HL-60 (cell line): ENCODE data around the gene TUB.

Experiments
- GABPA ChIP-seq: IDR thresholded peaks from 2 replicates; pipeline ENCODE4 v1.6.1; 2012; ENCODE audit warnings: low read depth
- POLR2AphosphoS5 ChIP-seq: IDR thresholded peaks from 2 replicates; pipeline ENCODE4 v1.6.1; 2012; ENCODE audit warnings: low read depth
- SPI1 ChIP-seq: IDR thresholded peaks from 2 replicates; pipeline ENCODE4 v1.6.1; 2012; ENCODE audit warnings: low read depth, mild to moderate bottlenecking, borderline replicate concordance
- TF ChIP-seq, protein P1 (sequence below): IDR thresholded peaks from one replicate; pipeline ENCODE4 v1.5.1; 2011; ENCODE audit warnings: low read length, control low read depth, inconsistent platforms; ENCODE audit not compliant: insufficient read depth
- TF ChIP-seq, protein P2 (sequence below): IDR thresholded peaks from 2 replicates; pipeline ENCODE4 v1.6.1; 2012; ENCODE audit warnings: low read depth; ENCODE audit not compliant: insufficient replicate concordance

DNA sequence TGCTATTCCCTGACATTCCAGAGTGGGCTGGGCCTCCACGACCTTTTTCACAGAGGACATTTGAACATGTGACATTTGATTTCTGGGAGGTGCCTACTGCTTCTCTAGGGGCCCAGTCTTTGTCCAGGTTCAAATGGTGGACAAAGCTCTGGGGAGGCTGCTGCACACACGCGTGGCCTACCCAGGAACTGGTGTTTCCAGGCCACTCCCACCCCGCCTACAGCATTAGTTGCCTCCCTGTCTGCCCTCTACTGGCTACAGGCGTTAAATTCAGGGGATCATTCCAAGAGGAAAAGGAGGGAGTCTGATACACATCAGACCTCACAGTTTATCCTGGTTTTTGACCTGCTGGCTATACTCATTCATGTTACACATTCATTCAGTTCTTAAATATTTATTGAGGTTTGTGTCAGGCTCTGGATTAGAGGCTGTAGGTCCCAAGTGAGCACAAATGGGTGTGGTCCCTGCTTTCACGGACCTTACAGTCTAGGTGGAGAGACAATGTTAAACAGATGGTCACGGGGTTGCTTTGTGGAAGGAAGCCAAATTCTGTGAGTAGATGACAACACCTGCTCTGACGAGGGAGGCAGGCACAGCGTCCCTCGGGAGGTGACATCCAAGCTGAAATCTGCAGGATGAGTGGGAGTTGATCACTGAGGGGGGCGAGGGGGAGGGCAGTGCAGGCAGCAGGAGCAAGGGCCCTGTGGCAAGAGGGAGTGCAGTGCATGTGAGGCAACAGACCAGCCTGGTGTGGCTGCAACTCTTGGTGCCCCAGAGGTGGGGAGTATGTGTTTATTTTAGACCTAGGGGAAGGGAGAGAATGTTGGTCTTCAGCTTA lies 11.8 kb downstream of the TUB start:
- TF ChIP-seq, protein P1, sequence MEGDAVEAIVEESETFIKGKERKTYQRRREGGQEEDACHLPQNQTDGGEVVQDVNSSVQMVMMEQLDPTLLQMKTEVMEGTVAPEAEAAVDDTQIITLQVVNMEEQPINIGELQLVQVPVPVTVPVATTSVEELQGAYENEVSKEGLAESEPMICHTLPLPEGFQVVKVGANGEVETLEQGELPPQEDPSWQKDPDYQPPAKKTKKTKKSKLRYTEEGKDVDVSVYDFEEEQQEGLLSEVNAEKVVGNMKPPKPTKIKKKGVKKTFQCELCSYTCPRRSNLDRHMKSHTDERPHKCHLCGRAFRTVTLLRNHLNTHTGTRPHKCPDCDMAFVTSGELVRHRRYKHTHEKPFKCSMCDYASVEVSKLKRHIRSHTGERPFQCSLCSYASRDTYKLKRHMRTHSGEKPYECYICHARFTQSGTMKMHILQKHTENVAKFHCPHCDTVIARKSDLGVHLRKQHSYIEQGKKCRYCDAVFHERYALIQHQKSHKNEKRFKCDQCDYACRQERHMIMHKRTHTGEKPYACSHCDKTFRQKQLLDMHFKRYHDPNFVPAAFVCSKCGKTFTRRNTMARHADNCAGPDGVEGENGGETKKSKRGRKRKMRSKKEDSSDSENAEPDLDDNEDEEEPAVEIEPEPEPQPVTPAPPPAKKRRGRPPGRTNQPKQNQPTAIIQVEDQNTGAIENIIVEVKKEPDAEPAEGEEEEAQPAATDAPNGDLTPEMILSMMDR: peak; percentile 32
- TF ChIP-seq GABPA (no peak), SPI1 (no peak), POLR2AphosphoS5 (no peak)
- TF ChIP-seq, protein P2, sequence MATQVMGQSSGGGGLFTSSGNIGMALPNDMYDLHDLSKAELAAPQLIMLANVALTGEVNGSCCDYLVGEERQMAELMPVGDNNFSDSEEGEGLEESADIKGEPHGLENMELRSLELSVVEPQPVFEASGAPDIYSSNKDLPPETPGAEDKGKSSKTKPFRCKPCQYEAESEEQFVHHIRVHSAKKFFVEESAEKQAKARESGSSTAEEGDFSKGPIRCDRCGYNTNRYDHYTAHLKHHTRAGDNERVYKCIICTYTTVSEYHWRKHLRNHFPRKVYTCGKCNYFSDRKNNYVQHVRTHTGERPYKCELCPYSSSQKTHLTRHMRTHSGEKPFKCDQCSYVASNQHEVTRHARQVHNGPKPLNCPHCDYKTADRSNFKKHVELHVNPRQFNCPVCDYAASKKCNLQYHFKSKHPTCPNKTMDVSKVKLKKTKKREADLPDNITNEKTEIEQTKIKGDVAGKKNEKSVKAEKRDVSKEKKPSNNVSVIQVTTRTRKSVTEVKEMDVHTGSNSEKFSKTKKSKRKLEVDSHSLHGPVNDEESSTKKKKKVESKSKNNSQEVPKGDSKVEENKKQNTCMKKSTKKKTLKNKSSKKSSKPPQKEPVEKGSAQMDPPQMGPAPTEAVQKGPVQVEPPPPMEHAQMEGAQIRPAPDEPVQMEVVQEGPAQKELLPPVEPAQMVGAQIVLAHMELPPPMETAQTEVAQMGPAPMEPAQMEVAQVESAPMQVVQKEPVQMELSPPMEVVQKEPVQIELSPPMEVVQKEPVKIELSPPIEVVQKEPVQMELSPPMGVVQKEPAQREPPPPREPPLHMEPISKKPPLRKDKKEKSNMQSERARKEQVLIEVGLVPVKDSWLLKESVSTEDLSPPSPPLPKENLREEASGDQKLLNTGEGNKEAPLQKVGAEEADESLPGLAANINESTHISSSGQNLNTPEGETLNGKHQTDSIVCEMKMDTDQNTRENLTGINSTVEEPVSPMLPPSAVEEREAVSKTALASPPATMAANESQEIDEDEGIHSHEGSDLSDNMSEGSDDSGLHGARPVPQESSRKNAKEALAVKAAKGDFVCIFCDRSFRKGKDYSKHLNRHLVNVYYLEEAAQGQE: no peak
